Measurements from ENCODE around the gene USP35. TPM values are rescaled to one million over a fixed set of nuclear protein-coding genes. Genes with fewer than 3 reads are reported as not detected.
A peak's percentile ranks its signal among the peaks of the same experiment; 100 is the strongest.

Gene USP35
- total RNA-seq, 1 donor from 2014 or later = 11.8 TPM

- peak; percentile 64 to 78 for DNase-seq (ENCODE audit: extremely low spot score in 2 of 2)
- H3K36me3 ChIP-seq = peaks cover 0 to 53% of the 10 kb centered on the region in 2 donors
- TF ChIP-seq CTCF (IDR thresholded peaks at IDR 0.05) (no peak), POLR2A (IDR thresholded peaks at IDR 0.05) (no peak), POLR2AphosphoS5 (IDR thresholded peaks at IDR 0.05; ENCODE audit: insufficient read depth in 1 of 2, low read depth in 1 of 2) (no peak)
Observed at GRCh38 chr11:78218707-78219492, 30.2 kb downstream of the USP35 start.

GRCh38 chr11:78219493-78220217, 30.9 kb downstream of the USP35 start:
- Histone ChIP-seq H3K27ac (no peak overlapping the region), H3K27me3 (no peaks in the 10 kb centered on the region), H3K9me3 (no peaks in the 10 kb centered on the region), H3K4me3 (no peak overlapping the region), H3K36me3 (peaks cover 0 to 59% of the 10 kb centered on the region in 2 donors), H3K4me1 (no peaks in the 10 kb centered on the region)
- TF ChIP-seq POLR2AphosphoS5 (IDR thresholded peaks at IDR 0.05; ENCODE audit: insufficient read depth in 1 of 2, low read depth in 1 of 2) = no peak
- no peak for TF ChIP-seq POLR2A (IDR thresholded peaks at IDR 0.05)
- no peak for TF ChIP-seq CTCF (IDR thresholded peaks at IDR 0.05)
- intact Hi-C loops (cut with DNase I) = loop anchor here (10.0 kb wide), 1 partner anchor 195 kb away; the partner anchor contains the start of gene GAB2
- DNase-seq (ENCODE audit: extremely low spot score in 2 of 2) = peak; percentile 56 to 85

More at GRCh38 chr11:78218707-78219492, 30.2 kb downstream of the USP35 start:
- H3K27ac ChIP-seq = no peak overlapping the region
- no peaks in the 10 kb centered on the region for H3K4me1 ChIP-seq
- no peaks in the 10 kb centered on the region for H3K27me3 ChIP-seq
- no peaks in the 10 kb centered on the region for H3K9me3 ChIP-seq
- intact Hi-C loops (cut with DNase I) = no loop called here
- H3K4me3 ChIP-seq = no peak overlapping the region

GRCh38 chr11:78220218-78221157, 31.8 kb downstream of the USP35 start:
- no peak overlapping the region for H3K4me3 ChIP-seq
- DNase-seq (ENCODE audit: extremely low spot score in 2 of 2) = peak; percentile 54 to 94
- intact Hi-C loops (cut with DNase I) = loop anchor here (10.0 kb wide), 1 partner anchor 194 kb away; the partner anchor contains the start of gene GAB2

More at GRCh38 chr11:78220218-78221157, 31.8 kb downstream of the USP35 start:
- Histone ChIP-seq H3K9me3 (no peaks in the 10 kb centered on the region), H3K36me3 (peaks cover 0 to 64% of the 10 kb centered on the region in 2 donors), H3K27ac (no peak overlapping the region), H3K4me1 (no peaks in the 10 kb centered on the region), H3K27me3 (no peaks in the 10 kb centered on the region)
- TF ChIP-seq POLR2A (IDR thresholded peaks at IDR 0.05) (no peak), POLR2AphosphoS5 (IDR thresholded peaks at IDR 0.05; ENCODE audit: insufficient read depth in 1 of 2, low read depth in 1 of 2) (no peak), CTCF (IDR thresholded peaks at IDR 0.05) (no peak)
